ENCODE data around the gene TRIM33.
"Not testable (repeated sequence)": the region's sequence is repeated elsewhere in the genome, so short reads cannot be mapped to it uniquely, and the experiment has no call there.

TRIM33 gene

DNA sequence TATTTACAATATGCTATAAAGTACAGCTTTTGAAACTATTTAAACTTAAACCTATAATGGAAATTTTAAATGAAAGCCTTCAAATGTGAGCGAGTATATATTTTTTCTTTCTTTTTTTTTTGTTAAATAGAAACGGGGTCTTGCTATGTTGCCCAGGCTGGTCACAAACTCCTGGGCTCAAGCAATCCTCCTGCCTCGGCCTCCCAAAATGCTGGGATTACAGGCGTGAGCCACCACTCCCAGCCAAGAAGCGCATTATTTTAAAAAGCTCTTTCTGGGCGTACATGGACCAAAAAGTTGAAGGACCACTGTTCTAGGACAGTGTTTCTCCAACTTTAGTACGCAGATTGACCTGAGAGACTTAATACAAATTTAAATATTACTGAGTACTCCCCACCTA lies 87.5 kb downstream of the TRIM33 start:
- no peak for DNase-seq (ENCODE audit: low read depth in 1 of 2, low spot score in 1 of 2)

DNA sequence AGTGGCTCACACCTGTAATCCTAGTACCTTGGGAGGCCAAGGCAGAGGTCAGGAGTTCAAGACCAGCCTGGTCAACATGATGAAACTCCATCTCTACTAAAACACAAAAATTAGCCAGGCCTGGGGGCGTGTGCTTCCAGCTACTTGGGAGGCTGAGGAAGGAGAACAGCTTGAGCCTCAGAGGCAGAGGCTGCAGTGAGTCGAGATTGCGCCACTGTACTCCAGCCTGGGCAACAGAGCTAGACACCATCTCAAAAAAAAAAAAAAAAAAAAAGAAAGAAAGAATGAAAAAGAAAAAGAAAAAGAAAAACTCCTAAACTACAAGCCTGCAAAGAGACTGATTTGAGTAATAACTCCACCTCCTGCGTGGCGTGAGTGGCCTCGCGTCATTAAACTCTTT lies 92.1 kb downstream of the TRIM33 start:
- DNase-seq (ENCODE audit: low read depth in 1 of 2, low spot score in 1 of 2), result not testable (repeated sequence)

DNA sequence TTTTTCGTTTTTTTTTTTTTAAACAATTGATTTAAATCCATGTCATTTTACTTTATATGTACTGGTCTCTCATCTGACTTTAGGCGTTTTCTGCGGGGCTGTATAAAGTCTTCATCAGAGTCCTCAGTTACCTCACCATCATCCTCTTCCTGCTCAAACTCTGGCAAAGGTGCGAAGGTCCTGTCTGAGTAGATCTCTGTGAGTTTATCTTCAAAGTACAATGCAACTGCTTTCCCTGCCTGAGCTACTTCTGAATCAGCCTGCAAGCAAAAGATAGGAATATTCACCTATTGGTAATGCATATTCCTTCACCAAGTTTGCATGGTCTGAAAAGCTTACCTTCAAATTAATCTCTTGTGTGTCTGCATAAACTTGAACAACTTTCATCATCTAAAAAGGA lies 113.4 kb downstream of the TRIM33 start:
- DNase-seq (ENCODE audit: low read depth in 1 of 2, low spot score in 1 of 2), result no peak

DNA sequence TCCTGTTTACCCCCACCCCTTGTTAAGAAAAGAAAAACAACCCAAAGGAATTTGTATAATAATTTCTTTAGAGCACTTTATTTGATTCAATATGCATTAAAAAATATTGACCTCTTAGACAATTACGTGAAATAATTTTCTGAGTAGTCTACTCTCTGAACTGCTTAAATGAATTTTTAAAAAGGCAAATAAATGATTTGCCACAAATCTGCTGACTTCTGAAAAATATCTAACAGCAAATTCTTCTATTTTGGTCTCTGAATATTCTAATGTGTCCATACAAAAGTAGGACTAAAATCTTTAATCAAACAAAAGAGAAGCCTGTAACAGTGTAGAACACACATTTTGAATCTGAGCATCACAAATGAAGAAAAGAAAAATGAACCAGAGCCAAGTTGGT lies 115.1 kb downstream of the TRIM33 start:
- no peak for DNase-seq (ENCODE audit: low read depth in 1 of 2, low spot score in 1 of 2)

DNA sequence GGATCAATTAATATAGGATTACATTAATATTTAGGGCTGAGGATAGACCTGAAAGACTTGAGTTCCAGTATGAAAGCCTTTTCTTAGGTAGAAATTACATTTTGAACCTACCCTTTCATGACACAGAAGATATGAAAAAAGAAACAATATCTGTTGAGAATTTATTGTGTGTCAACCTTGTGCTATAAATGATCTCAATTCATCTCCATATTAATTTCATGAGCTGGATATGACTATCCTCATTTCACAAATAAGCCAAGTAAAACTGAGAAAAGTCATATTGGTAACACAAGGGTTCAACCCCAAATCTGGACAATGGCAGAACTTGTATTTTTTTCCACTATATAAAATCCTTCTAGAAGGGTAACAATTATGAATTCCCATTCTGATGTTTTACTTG lies 120.0 kb downstream of the TRIM33 start:
- no peak for DNase-seq (ENCODE audit: low read depth in 1 of 2, low spot score in 1 of 2)

DNA sequence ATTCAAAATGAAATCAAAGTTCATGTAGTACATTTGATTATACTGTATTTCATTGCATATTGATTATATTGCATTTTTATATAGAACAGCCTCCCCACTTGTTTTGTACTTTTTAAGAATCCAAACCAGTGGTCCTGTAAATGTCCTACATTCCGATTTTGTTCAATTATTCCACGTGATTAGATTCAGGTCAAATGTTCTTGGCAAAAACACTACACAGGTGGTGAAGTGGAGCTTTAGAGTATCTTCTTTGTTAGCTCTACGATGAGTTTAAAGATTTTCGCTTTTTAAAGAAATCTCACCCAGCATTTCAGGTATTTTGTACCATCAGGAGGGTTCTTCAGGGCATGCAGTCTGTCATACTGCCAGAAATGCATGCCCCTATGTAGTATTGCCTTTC lies 120.6 kb downstream of the TRIM33 start:
- DNase-seq (ENCODE audit: low read depth in 1 of 2, low spot score in 1 of 2), result no peak

DNA sequence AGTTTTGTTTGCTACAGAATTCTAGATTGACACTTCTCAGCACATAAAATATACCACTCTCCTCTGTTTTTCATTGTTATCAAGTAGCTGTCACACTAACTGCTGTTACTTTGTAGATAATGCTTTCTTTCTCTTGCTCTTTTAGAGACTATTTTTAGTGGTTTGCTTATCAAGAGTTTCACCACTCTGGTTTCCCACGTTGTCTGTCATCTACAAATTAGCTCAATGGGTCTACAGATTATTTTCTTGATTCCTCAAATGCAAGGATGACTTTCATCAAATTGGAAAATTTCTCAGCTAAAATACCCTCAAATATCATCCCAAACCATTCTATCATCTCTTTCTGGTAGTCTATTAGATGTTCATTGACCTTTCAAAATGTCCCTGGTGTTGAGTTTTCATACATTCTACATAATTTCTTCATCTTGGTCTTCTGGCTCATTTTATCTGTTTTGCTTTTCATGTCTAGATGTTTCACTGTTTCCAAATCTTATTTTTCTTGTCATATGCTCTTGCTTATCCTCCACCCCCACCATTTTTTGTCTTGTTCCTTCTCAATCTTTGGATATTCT lies 122.5 kb downstream of the TRIM33 start:
- DNase-seq (ENCODE audit: low read depth in 1 of 2, low spot score in 1 of 2), result no peak

DNA sequence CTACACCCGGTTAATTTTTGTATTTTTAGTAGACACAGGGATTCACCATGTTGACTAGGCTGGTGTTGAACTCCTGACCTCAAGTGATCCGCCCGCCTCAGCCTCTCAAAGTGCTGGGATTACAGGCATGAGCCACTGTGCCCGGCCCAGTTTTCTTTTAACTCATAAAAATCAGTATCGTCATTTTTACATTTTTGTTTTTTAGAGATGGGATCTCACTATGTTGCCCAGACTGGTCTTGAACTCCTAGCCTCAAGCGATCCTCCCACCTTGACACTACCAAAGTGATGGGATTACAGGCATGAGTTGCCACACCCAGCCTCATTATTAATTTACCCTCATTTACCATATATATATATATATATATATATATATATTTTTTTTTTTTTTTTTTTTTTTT lies 123.4 kb downstream of the TRIM33 start:
- DNase-seq (ENCODE audit: low read depth in 1 of 2, low spot score in 1 of 2), result not testable (repeated sequence)

DNA sequence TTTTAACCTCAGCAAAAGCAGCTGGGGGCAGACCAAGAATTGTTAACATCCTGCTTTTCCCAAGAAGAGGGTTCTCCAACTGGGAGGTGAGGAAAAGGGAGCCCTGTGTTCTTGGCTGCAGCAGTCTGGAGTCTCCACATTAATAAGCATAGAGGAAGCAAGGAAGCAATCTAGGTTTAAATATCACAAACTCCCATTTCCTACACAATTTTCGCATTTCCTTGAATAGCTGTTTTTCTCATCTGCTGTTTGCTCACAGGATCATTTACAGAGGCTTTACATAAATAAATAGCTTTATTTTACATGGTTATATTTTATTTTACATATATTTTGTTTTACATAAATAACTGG lies 124.0 kb downstream of the TRIM33 start:
- DNase-seq (ENCODE audit: low read depth in 1 of 2, low spot score in 1 of 2), result no peak

DNA sequence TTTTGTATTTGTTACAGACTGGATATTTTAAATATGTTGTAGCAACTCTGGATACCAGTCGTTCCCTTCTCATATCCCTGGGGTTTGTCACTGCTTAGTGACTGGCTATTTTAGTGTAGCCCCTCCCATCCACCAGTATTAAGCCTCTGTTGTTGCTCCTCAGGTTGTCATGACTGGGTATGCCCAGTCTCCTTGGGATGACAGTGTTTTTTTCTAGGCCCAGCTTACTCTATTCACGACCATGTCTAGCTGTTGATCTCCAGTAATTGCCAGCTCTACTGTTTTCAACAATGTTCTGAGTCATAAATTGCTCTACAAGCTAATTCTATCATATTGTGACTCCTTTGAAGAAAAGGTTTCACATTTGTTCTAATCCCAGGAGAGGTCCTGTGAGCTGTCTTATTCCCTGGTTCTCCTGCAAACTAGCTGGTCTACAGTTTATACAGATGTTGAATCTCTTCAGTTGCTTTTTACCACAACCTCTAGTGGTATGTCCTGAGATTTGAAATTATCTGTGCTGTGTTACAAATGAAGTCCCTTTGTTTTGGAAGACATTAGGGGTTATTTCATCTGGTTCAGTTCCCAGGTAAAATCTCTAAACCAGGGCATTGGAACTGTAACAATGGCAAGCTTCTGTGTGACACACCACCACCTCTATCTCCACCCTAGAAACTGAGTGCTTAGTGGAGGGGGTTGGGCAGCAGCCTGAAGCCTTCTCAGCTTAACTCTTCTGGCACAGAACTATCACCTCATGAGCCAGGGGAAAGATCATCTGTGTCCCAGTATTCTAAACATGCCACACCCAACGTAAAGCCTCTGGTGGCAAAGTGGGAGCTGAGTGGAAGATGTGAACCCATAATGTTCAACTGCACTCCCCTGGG lies 124.6 kb downstream of the TRIM33 start:
- no peak for DNase-seq (ENCODE audit: low read depth in 1 of 2, low spot score in 1 of 2)

DNA sequence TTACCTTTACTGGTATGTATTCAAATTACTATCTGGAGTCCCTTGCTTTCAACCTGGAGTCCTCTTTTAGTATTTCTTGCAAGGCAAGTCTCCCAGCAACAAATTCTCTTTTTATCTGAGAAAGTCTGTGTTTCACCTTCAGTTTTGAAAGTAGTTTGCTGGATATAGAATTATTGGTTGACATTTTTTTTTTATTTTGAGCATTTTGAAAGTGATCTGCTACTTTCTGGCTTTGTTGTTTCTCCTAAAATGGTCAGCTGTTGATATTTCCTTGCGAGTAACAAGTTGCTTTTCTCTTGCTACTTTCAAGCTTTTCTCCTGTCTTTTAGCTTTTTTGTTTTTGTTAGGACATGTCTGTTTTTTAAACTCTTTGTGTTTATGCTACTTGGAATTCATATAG lies 126.1 kb downstream of the TRIM33 start:
- no peak for DNase-seq (ENCODE audit: low read depth in 1 of 2, low spot score in 1 of 2)

DNA sequence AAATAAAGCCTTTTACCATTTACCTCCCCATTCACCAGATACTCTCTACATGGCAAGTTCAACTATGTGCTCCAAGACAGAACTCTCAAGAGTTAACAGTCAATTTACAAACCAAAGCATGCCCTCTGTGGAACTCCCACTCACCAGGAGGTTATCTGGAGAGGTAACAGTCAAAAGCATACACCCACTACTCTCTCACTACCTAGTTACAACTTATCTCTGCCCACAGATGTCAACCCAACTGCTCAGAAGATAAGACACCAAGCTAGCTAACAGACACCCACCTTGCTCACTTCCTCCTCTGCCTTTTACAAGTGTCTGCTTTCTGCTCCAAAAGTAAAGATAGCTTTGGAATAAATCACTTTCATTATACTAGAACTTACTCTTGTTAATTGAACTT lies 131.0 kb downstream of the TRIM33 start:
- DNase-seq (ENCODE audit: low read depth in 1 of 2, low spot score in 1 of 2), result no peak

DNA sequence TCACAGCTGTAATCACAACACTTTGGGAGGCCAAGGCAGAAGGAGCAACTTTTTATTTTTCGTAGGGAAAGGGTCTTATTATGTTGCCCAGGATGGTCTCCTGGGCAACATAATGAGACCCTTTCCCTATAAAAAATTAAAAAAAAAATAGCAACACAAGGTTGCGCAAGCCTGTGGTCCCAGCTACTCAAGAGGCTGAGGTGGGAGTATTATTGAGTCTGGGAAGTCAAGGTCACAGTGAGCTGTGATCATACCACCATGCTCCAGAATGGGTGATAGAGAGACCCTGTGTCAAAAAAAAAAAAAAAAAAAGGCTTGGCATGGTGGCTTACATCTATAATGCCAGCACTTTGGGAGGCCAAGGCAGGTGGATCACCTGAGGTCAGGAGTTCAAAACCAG lies 131.6 kb downstream of the TRIM33 start:
- DNase-seq (ENCODE audit: low read depth in 1 of 2, low spot score in 1 of 2), result no peak

DNA sequence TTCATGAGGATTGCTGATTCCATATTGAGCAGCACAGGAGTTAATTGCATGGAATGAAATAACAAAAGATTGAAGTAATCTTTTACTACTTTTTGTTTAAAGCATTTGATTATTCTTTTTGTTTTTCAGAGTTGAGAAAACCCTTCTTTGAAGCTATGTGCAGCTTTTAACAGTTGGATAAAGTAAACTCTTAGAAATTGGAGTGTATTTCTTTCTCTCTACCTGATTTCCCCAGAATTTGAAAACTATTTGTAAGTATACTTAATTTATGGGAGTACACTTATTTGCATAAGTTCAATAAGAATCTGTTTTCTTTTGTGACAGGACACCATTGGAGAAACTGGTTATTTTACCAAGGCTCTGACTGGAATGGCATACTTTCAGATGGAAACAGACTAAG lies 133.6 kb downstream of the TRIM33 start:
- no peak for DNase-seq (ENCODE audit: low read depth in 1 of 2, low spot score in 1 of 2)

DNA sequence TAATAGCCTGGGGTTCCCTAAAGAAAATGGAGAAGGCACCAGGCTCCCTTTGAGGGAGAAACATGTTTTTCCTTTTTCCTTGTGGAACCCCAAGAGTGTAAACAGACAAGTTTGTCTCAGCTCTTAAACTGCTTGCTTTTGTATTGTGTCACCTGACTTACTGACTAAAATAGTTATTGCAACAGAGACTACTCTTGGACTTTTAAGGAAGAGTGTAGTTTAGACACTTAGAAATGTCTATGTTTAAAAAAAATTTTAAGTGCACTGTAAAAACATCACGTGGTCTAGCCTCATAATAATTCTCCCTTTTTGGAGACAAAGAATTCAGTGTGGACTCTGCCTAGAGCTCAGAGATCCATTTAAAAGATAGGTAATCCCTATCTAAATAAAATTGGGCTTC lies 141.1 kb downstream of the TRIM33 start:
- no peak for DNase-seq (ENCODE audit: low read depth in 1 of 2, low spot score in 1 of 2)

DNA sequence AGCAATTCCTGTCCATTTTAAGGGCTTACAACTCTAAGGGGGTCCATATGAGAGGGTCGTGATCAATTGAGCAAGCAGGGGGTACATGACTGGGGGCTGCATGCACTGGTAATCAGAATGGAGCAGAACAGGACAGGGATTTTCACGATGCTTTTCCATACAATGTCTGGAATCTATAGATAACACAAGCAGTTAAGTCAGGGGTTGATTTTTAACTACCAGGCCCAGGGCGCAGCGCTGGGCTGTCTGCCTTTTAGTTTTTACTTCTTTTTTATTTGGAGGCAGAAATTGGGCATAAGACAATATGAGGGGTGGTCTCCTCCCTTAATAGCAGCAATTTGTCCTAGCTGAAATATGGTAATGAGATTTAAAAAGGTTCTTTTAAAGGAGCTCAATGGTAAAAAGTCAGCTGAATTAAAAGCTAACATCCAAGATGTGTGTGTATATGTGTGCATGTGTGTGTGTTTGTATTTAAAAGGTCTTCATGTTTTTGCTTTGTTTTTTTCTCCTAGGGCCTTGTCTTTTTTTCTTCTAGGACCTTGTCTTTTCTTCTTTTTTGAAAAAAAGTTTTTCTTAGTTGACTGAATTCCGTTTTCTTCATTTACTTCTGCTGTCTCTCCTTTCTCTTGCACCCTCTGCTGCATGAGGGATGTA lies 141.6 kb downstream of the TRIM33 start:
- not testable (repeated sequence) for DNase-seq (ENCODE audit: low read depth in 1 of 2, low spot score in 1 of 2)

DNA sequence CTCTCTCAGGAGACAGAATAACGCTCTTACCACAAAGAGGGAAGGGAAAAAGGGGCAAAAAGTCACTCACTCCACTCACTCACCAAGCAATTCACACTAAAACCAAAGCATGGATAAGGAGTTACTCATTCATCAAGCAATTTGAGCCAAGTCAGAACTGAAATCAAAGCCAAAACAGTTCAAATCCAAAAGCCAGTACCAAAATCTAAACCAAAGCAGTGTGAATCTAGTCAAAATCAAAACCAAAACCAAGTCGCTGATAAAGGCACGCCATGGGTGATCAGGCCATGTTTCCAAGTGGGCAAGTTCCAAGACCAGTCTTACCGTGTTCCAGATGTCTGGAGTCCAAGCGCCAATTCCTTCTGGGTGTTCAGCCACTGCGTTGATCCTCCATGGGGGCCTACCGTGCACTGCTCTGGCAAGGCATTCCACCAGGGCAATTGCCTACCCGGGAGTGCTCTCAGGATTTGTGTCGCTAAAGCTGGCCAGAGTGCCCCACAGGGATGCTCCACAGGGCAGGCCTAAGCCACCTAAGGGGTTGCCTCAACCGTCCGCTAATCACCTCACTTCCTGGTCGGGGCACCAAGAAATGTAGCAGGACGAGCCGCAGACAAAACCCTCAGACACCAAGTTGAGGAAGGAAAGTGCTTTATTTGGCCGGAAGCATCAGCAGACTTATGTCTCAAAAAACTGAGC lies 142.3 kb downstream of the TRIM33 start:
- no peak for DNase-seq (ENCODE audit: low read depth in 1 of 2, low spot score in 1 of 2)

DNA sequence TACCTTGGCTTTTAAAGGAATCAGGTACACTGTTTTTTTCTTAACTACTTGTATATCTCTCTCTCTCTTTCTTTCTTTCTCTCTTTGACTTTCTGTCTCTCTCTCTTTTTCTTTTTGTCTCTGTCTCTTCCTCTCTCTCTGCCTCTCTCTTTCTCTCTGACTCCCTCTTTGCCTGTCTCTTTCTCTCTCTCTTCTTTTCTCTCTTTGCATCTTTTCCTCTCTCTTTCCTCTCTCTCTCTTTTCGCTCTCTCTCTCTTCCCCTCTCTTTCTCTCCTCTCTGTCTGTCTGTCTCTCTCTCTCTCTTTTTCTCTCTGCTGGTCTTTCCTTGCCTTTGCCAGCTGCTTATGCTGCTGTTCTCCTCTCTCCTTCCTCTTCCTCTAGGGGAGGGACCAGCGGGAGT lies 143.2 kb downstream of the TRIM33 start:
- DNase-seq (ENCODE audit: low read depth in 1 of 2, low spot score in 1 of 2), result no peak

DNA sequence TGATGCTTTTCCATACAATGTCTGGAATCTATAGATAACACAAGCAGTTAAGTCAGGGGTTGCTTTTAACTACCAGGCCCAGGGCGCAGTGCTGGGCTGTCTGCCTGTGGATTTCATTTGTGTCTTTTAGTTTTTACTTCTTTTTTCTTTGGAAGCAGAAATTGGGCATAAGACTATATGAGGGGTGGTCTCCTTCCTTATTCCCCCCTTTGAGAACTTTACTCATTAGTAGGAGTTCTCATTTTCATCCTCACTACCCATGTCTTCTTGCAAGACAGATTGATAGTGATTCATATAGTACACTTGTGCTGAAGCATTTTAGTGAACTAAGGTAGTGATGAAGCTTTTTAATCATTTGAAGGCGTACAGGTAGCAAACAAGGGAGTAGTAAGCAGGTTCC lies 147.8 kb downstream of the TRIM33 start:
- DNase-seq (ENCODE audit: low read depth in 1 of 2, low spot score in 1 of 2), result not testable (repeated sequence)

DNA sequence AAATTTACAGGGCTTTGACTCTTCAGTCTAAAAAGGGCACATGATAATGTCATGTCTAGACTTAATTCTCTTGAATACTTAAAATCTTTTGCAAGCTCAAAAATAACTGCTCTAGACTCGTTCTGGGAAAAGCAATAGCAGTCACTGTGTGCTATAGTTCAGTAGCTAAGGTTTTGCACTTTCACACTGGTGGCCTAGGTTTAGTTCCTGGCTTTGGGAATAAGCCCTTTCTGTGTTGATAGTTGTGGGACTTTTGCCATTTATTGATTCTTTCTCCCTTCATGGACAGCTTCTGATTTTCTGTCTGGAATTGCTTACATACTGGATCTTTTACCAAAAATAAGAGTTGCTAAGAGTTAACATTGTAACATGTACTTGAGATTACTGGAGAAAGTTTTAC lies 151.2 kb downstream of the TRIM33 start:
- DNase-seq (ENCODE audit: low read depth in 1 of 2, low spot score in 1 of 2), result no peak

DNA sequence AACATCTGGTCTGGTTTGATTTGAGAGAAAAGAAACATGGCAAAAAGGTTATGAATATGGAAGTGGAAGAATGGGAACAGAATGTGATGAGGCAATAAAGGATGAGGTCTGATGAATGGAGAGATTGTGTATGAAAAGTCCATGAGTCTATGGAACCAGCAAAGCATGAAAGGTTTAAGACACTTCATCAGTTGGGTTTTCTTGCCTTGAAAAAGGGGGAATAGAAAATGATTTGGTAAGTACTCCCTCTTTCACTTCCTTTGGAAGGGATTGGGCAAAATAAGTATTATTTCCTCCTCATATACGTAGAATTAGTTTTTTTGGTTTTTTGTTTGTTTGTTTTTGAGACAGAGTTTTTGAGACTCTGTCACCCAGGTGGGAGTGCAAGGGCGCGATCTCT lies 155.8 kb downstream of the TRIM33 start:
- no peak for DNase-seq (ENCODE audit: low read depth in 1 of 2, low spot score in 1 of 2)

DNA sequence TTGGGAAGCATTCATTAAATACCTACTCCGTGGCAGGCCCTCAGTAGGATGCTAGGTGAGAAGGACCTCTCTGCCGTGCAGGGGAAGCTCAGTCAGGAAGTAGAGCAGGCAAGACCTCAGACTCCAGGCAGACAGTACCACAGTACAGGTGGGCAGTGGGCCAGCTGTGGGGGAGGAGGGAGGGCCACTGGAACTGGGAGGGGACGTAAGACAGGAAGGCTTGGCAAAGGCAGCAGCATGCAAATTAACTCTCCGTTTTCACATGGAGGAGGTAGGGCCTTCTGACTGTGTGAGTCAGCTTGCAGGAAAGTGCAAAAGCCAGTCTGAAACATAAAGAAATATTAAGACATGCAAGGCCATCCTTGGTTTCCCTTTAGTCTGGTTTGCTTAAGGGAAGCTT lies 157.7 kb downstream of the TRIM33 start:
- no peak for DNase-seq (ENCODE audit: low read depth in 1 of 2, low spot score in 1 of 2)

All from stimulated activated CD4-positive, alpha-beta T cell treated with anti-CD3 and anti-CD28 coated beads, Interleukin-15, amount 100 ng/mL, for 1 hour (primary cell).